Measurements from ENCODE around the gene ADGRL2. TPM values are rescaled to one million over a fixed set of nuclear protein-coding genes. Genes with fewer than 3 reads are reported as not detected.

The ADGRL2 gene
- total RNA-seq (10 to 100 TPM; 49.7 to 82.8 (median 58.4) TPM), polyA plus RNA-seq (10 to 100 TPM; 16.9 to 45.0 TPM)
- long read RNA-seq, donor 1, partial matches to known transcripts = 13 of 35 reads
- long read RNA-seq, donor 1, other reads (novel, unspliced or antisense) = 22 of 35 reads
- long read RNA-seq, donor 2, partial matches to known transcripts = 16 of 29 reads
- long read RNA-seq, donor 2, other reads (novel, unspliced or antisense) = 13 of 29 reads
- long read RNA-seq, donor 3, partial matches to known transcripts = 8 of 28 reads
- long read RNA-seq, donor 3, other reads (novel, unspliced or antisense) = 20 of 28 reads

DNA sequence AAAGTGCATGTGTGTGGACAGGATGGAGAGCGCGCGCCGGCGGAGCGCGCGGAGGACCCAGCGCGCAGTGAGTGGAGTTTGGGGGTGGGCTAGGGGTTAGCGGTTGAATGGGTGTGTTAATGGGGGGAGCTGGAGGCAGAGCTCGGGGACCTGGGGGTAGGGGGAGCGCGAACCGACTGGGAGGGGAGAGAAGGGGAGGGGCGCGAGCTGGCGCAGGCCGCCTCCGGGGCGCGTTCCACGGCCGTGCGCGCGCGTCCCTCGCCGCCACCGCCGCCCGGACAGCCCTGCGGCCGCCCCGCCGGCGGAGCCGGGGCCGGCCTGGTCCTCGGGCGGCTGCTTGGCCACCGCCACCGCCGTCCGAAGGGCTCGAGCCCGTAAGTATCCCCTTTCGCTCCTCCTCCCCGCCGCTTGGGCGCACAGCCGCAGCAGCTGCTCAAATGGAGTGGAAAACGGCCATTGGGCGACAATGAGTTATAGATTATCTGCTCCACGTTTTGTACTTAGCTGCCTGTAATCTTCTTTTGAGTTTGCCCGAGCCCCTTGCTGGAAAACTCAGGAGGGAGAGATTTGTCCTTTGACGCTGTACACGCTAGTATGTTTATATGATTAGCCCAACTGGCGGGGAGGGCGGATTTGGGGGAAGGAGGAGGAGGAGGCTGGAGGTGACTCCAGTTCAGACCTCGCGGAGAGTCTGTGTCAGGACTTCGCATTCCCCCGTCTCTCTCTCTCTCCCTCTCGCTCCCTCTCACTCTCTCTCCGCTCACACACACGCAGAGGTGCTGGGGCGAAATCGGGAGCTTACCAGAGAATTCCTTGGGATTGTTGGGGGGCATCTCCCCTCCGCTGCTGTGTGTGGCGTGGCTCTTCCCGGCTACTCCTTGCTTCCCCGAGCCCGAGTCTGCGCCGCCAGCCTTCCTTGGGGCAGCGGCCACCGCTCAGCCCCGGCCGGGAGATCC is at the start of gene ADGRL2:
TSS of gene ADGRL2 (plus strand) at position 240 of the 956 bp plus-strand sequence. CDS start 36,051 bp downstream, outside the sequence.
- peak; percentile 77 to 89 (median 88) for DNase-seq
- peak; percentile 86 to 91 (median 89) for ATAC-seq
- Histone ChIP-seq H3K36me3 (no peaks in the 10 kb centered on the region), H3K27me3 (peaks cover 0 to 25% (median 0%) of the 10 kb centered on the region in 9 donors), H3K27ac (peak within 1 kb of the TSS; percentile 96 to 98 (median 98)), H3K4me3 (peak within 1 kb of the TSS; percentile 65 to 98 (median 92)), H3K4me1 (peaks cover 0 to 29% (median 17%) of the 10 kb centered on the region in 12 donors), H3K9me3 (no peaks in the 10 kb centered on the region)
- peak in 1 of 2 donors; percentile 59 for TF ChIP-seq POLR2A (IDR thresholded peaks at IDR 0.05)
- TF ChIP-seq, protein P1, sequence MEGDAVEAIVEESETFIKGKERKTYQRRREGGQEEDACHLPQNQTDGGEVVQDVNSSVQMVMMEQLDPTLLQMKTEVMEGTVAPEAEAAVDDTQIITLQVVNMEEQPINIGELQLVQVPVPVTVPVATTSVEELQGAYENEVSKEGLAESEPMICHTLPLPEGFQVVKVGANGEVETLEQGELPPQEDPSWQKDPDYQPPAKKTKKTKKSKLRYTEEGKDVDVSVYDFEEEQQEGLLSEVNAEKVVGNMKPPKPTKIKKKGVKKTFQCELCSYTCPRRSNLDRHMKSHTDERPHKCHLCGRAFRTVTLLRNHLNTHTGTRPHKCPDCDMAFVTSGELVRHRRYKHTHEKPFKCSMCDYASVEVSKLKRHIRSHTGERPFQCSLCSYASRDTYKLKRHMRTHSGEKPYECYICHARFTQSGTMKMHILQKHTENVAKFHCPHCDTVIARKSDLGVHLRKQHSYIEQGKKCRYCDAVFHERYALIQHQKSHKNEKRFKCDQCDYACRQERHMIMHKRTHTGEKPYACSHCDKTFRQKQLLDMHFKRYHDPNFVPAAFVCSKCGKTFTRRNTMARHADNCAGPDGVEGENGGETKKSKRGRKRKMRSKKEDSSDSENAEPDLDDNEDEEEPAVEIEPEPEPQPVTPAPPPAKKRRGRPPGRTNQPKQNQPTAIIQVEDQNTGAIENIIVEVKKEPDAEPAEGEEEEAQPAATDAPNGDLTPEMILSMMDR (IDR thresholded peaks at IDR 0.05) = no peak
- intact Hi-C loops (cut with DNase I) = loop anchor here in 9 of 10 donors (1.0 to 10.0 kb wide), 12 partner anchors 116 to 496 kb away; no protein-coding TSS in a partner anchor
- WGBS, 4 donors = 0 to 1% (median 1%) methylated on average over 46 to 81 of the region's 81 CpGs

DNA sequence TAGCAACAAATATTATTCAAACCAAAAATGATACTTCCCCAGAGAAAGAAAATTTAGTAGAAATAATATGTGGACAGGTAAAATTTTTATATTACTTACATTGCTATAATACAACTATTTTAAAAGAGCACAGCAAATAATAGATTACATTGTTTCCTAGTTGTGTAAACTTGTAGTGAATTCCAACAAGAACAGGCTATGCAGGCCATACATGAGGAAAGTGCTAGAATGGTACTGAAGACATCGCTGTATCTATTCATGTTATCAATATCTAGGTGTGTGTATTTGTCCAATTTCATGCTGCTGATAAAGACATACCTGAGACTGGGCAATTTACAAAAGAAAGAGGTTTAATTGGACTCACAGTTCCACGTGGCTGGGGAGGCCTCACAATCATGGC is 47.9 kb upstream of the ADGRL2 start:
- no peak for DNase-seq
- Histone ChIP-seq H3K36me3 (no peaks in the 10 kb centered on the region), H3K27me3 (no peaks in the 10 kb centered on the region), H3K9me3 (no peaks in the 10 kb centered on the region), H3K4me1 (peaks cover 0 to 8% (median 0%) of the 10 kb centered on the region in 12 donors), H3K4me3 (no peak overlapping the region), H3K27ac (no peak overlapping the region)
- WGBS, 4 donors = 86 to 100% (median 91%) methylated on average over 2 of the region's 2 CpGs
- intact Hi-C loops (cut with DNase I) = loop anchor here in 6 of 10 donors (5.0 to 10.0 kb wide), 5 partner anchors 188 to 348 kb away; no protein-coding TSS in a partner anchor
- no peak for ATAC-seq
- TF ChIP-seq, protein P1 (IDR thresholded peaks at IDR 0.05) = no peak
- no peak for TF ChIP-seq POLR2A (IDR thresholded peaks at IDR 0.05)

DNA sequence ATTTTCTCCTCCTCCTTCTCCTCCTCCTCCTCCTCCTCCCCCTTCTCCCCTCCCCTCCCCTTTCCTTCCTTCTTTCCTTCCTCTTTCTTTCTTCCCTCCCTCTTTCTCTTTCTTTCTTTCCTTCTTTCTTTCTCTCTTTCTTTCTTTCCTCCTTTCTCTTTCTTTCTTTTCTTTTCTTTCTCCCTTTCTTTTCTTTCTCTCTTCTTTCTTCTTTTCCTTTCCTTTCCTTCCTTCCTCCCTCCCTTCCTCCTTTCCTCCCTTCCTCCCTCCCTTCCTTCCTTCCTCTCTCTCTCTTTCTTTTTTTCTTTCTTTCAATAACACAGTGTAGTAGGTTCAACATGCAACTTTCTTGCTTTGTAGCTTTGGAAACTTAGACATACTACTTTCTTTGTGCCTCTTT is 46.3 kb upstream of the ADGRL2 start:
- no peak for ATAC-seq
- H3K27me3 ChIP-seq = no peaks in the 10 kb centered on the region
- no peak for TF ChIP-seq POLR2A (IDR thresholded peaks at IDR 0.05)
- TF ChIP-seq, protein P1 (IDR thresholded peaks at IDR 0.05) = no peak
- no peak overlapping the region for H3K27ac ChIP-seq
- H3K36me3 ChIP-seq = no peaks in the 10 kb centered on the region
- no peaks in the 10 kb centered on the region for H3K9me3 ChIP-seq
- DNase-seq = no peak
- H3K4me3 ChIP-seq = no peak overlapping the region
- intact Hi-C loops (cut with DNase I) = loop anchor here in 6 of 10 donors (5.0 to 10.0 kb wide), 5 partner anchors 190 to 350 kb away; no protein-coding TSS in a partner anchor
- peaks cover 0 to 10% (median 0%) of the 10 kb centered on the region in 12 donors for H3K4me1 ChIP-seq
